Aorta (tissue), 5 donors: ENCODE results near the gene BICRAL. TPM values are rescaled to one million over a fixed set of nuclear protein-coding genes. Genes with fewer than 3 reads are reported as not detected.

ENCODE experiments used
- ATAC-seq: fragments of 200-7000 bp; cut with Tn5 transposase; one replicate; pipeline ENCODE4 v1.9.1; 2022; ENCODE audit warnings: moderate library complexity; ENCODE audit not compliant: low FRiP score
- DNase-seq, 2 donors: peaks; one replicate each; pipeline ENCODE4 v3.0.0-alpha.2; 2020
- H3K27ac ChIP-seq, 2 donors: one replicate each; pipeline ENCODE4 v1.5.1; 2013; ENCODE audit warnings: low read length in 2 of 2, mild to moderate bottlenecking in 2 of 2, moderate library complexity in 2 of 2, control low read depth in 1 of 2, inconsistent platforms in 1 of 2, low read depth in 1 of 2
- H3K27me3 ChIP-seq, 2 donors: one replicate each; pipeline ENCODE4 v1.6.1; 2013; ENCODE audit warnings: control low read depth in 1 of 2, low read length in 1 of 2, mild to moderate bottlenecking in 1 of 2, moderate library complexity in 1 of 2; ENCODE audit not compliant: insufficient read depth in 2 of 2, control insufficient read depth in 1 of 2
- H3K36me3 ChIP-seq, 2 donors: one replicate each; pipeline ENCODE4 v1.6.1; 2013; ENCODE audit warnings: control low read depth in 1 of 2, low read length in 1 of 2, mild to moderate bottlenecking in 1 of 2; ENCODE audit not compliant: insufficient read depth in 2 of 2, control insufficient read depth in 1 of 2
- H3K4me1 ChIP-seq, 2 donors: one replicate each; pipeline ENCODE4 v1.6.1; 2013; ENCODE audit warnings: low read length in 2 of 2, control low read depth in 1 of 2, mild to moderate bottlenecking in 1 of 2, moderate library complexity in 1 of 2; ENCODE audit not compliant: insufficient read depth in 2 of 2, control insufficient read depth in 1 of 2
- H3K4me3 ChIP-seq, 2 donors: one replicate each; pipeline ENCODE4 v1.5.1; 2013; ENCODE audit warnings: low read length in 2 of 2, control low read depth in 1 of 2, mild to moderate bottlenecking in 1 of 2
- H3K9me3 ChIP-seq: one replicate; pipeline ENCODE4 v1.6.1; 2013; ENCODE audit warnings: mild to moderate bottlenecking, low read length; ENCODE audit not compliant: control insufficient read depth
- WGBS, 2 donors: extraction: QIAGEN DNeasy Blood & Tissue Kit; methylation state at CpG; one replicate each; pipeline ENCODE4 v1.1.7; 2013; 5-methylcytosine and 5-hydroxymethylcytosine counted together
- intact Hi-C, 2 donors: fragments of 100-400 bp; cut with DNase I; formaldehyde crosslinking; loops; one replicate each; pipeline versions ENCODE4 v1.14.2 to v1.15.0; 2022
- polyA plus RNA-seq, 2 donors: library from polyadenylated mRNA; stranded (reverse); fragments of 200-250 nt; gene quantifications; one replicate each; pipeline ENCODE4 v1.2.3, GENCODE V29; 2013
- total RNA-seq, 2 donors: library from RNA; stranded (reverse); fragmentation: NEBNext Ultra II Directional; extraction: Animal tissue kit (Norgen Biotek cat#: 25700); gene quantifications; one replicate each; pipeline ENCODE4 v1.2.1, GENCODE V29; 2021
- donor health status: healthy with polysubstance abuse.
- donor health status: Bipolar disorder and iron deficiency.
- donor health status: DM: no; HTN: no; CAD: no.
- donor health status: DM: no; HTN: no; CAD: no.
- donor health status: DM: yes; HTN: yes; CAD: no.

BICRAL gene
- total and polyA plus RNA-seq, 4 donors = 4.8 to 21.1 (median 11.5) TPM

DNA sequence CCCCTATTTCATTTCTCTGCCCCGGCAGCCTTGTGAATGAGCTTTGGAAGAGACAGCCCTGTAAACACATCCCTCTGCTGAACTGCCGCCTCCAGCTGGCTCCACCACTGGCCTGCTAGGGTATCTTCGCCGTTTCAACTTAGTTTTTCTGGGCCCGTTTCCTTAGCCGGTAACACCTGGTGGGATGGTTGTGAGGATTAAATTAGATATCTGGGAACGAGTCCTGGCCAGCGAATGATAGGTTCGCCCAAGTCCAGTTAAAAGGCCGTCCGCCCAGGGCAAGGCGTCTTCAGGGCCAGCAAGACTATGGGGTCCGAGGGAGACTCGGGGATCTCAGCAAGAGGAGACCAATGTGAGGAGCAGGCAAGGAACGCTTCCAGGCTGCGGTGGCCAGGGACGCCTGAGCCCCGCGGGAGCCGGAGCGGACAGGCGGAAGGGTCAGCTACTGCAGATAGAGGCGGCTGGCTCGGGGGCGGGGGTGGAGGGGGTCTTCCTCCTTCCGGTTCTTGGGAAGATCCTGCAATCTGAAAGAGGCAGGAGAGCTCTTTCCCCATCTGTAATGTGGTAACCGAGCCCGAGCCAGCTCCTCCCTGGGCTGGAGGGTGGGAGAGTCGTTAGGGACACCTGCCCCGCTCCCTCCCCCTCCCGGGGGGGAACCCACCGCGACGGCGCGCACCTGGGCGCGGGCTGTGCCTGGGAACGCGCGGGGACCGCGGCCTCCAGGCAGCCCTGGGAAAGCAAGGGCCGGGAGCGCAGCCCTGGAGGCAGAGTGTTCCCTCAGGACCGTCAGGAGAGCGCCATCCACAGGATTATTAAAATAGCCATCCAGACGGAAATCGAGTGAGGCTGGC, 129.5 kb downstream of the BICRAL start:
- 10 to 11% methylated on average over 47 to 49 of the region's 49 CpGs for whole genome bisulfite sequencing, 2 donors
- Histone ChIP-seq H3K4me3 (no peak overlapping the region), H3K36me3 (no peaks in the 10 kb centered on the region), H3K27ac (no peak overlapping the region), H3K9me3 (no peaks in the 10 kb centered on the region), H3K4me1 (no peaks in the 10 kb centered on the region), H3K27me3 (no peaks in the 10 kb centered on the region)
- no peak for ATAC-seq
- intact Hi-C loops = no loop called here
- DNase-seq = no peak

DNA sequence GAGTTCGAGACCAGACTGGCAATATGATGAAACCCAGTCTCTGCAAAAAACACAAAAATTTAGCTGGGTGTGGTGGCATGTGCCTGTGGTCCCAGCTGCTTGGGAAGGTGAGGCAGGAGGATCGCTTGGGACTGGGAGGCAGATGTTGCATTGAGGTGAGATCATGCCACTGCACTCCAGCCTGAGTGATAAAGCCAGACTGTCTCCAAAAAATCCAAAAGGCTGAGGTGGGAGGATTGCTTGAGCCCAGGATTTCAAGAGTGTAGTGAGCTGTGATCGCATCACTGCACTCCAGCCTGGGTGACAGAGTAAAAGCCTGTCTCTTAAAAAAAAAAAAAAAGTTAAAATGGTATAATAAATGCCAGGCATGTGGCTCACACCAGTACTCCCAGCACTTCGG, 132.7 kb downstream of the BICRAL start:
- no peaks in the 10 kb centered on the region for H3K4me1 ChIP-seq
- ATAC-seq (no peak), DNase-seq (no peak)
- 78 to 80% methylated on average over 4 of the region's 4 CpGs for WGBS, 2 donors
- H3K27ac ChIP-seq = no peak overlapping the region
- H3K27me3 ChIP-seq = no peaks in the 10 kb centered on the region
- H3K9me3 ChIP-seq = no peaks in the 10 kb centered on the region
- no peak overlapping the region for H3K4me3 ChIP-seq
- intact Hi-C loops = no loop called here
- no peaks in the 10 kb centered on the region for H3K36me3 ChIP-seq

DNA sequence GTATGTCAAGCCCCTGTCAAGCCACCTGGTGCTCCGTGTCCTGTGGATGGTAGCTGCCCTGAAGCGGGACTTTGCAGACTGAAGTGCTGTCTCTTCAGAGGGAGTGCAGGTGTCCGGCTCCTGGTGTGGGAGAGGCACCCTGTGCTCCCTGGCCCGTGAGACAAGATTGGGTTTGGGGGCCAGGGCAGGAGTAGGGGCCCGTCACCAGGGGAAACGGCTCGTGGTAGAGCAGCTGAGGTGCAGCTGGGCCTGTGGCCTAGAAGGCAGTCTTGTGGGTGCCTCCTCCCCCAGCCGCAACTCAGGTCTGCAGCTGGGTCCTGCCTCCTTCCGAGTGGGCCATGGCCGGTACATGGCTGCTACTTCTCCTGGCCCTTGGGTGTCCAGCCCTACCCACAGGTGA, 133.9 kb downstream of the BICRAL start, which contains the start of gene PTCRA:
PTCRA (plus strand) TSS at position 322 of the 400 bp plus-strand sequence; CDS start at position 339, 17 bp downstream.
- H3K36me3 ChIP-seq = no peaks in the 10 kb centered on the region
- intact Hi-C loops = no loop called here
- no peak for ATAC-seq
- no peaks in the 10 kb centered on the region for H3K27me3 ChIP-seq
- DNase-seq = no peak
- WGBS, 2 donors = 82% methylated on average over 9 to 10 of the region's 10 CpGs
- no peaks in the 10 kb centered on the region for H3K4me1 ChIP-seq
- H3K27ac ChIP-seq = no peak within 1 kb of the TSS
- no peaks in the 10 kb centered on the region for H3K9me3 ChIP-seq
- H3K4me3 ChIP-seq = no peak within 1 kb of the TSS

DNA sequence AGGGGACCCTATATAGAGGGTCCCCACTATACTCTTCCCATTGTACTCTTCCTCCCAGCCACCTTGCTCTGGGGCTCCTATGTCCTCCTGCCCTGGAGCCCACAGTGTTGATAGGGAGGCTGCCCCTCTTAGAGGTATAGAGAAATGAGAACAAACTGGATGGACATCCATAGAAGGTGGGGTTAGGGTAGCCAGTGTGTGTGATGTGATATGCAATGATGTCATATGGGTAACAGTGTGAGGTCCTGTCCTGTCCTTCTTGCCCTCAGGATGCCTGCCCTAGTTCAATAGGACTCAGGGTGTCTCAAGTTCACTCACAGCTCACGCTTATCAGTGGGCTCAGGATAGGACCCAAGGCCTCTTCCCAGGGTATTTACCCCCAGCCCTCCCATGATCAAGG, 134.4 kb downstream of the BICRAL start:
- H3K27ac ChIP-seq = no peak overlapping the region
- no peaks in the 10 kb centered on the region for H3K9me3 ChIP-seq
- H3K27me3 ChIP-seq = no peaks in the 10 kb centered on the region
- no peaks in the 10 kb centered on the region for H3K36me3 ChIP-seq
- WGBS, 2 donors = 88 to 100% methylated on average over 1 of the region's 1 CpG
- no peak overlapping the region for H3K4me3 ChIP-seq
- intact Hi-C loops = no loop called here
- H3K4me1 ChIP-seq = no peaks in the 10 kb centered on the region
- no peak for DNase-seq
- no peak for ATAC-seq

Other genes with a start within 250 kb of the BICRAL start
- gene UBR2, start 218.0 kb upstream of the BICRAL start, total RNA-seq = 10 to 100 TPM; 30.8 to 38.8 TPM
- 10 to 100 TPM in 1 of 2 donors, 1 to 10 TPM in 1; 6.5 to 14.0 TPM for gene UBR2, start 218.0 kb upstream of the BICRAL start, polyA plus RNA-seq
- gene PRPH2, start 59.5 kb upstream of the BICRAL start, total RNA-seq = 1 to 10 TPM; 1.4 to 2.8 TPM
- gene PRPH2, start 59.5 kb upstream of the BICRAL start, polyA plus RNA-seq = under 1 TPM in 1 of 2 donors, not detected in 1; 0.72 TPM
- 10 to 100 TPM; 16.1 to 16.8 TPM for gene TBCC, start 35.9 kb upstream of the BICRAL start, total RNA-seq
- 10 to 100 TPM; 14.4 to 33.1 TPM for gene TBCC, start 35.9 kb upstream of the BICRAL start, polyA plus RNA-seq
- 10 to 100 TPM; 57.8 to 59.0 TPM for gene RPL7L1, start 97.6 kb downstream of the BICRAL start, total RNA-seq
- 10 to 100 TPM; 41.9 to 54.5 TPM for gene RPL7L1, start 97.6 kb downstream of the BICRAL start, polyA plus RNA-seq
- gene PTCRA, start 134.0 kb downstream of the BICRAL start, total RNA-seq = not detected
- gene PTCRA, start 134.0 kb downstream of the BICRAL start, polyA plus RNA-seq = not detected
- 10 to 100 TPM; 28.8 to 50.1 TPM for gene CNPY3, start 147.4 kb downstream of the BICRAL start, total RNA-seq
- gene CNPY3, start 147.4 kb downstream of the BICRAL start, polyA plus RNA-seq = 10 to 100 TPM; 28.3 to 36.1 TPM
- 1 to 10 TPM in 1 of 2 donors, under 1 TPM in 1; 0.88 to 1.2 TPM for gene GNMT, start 178.7 kb downstream of the BICRAL start, total RNA-seq
- 1 to 10 TPM in 1 of 2 donors, not detected in 1; 1.2 TPM for gene GNMT, start 178.7 kb downstream of the BICRAL start, polyA plus RNA-seq
- gene PEX6, start 197.1 kb downstream of the BICRAL start, total RNA-seq = 10 to 100 TPM; 11.7 to 16.1 TPM
- gene PEX6, start 197.1 kb downstream of the BICRAL start, polyA plus RNA-seq = 10 to 100 TPM; 13.8 to 22.0 TPM
- 10 to 100 TPM; 22.9 to 31.7 TPM for gene PPP2R5D, start 202.5 kb downstream of the BICRAL start, total RNA-seq
- gene PPP2R5D, start 202.5 kb downstream of the BICRAL start, polyA plus RNA-seq = 10 to 100 TPM; 20.3 to 31.5 TPM
- gene MEA1, start 231.9 kb downstream of the BICRAL start, total RNA-seq = 10 to 100 TPM; 44.5 to 44.6 TPM
- gene MEA1, start 231.9 kb downstream of the BICRAL start, polyA plus RNA-seq = 100 to 1,000 TPM in 1 of 2 donors, 10 to 100 TPM in 1; 93.5 to 110 TPM
- 10 to 100 TPM; 55.7 to 61.7 TPM for gene KLHDC3, start 232.2 kb downstream of the BICRAL start, total RNA-seq
- 10 to 100 TPM; 74.6 to 95.9 TPM for gene KLHDC3, start 232.2 kb downstream of the BICRAL start, polyA plus RNA-seq
- gene RRP36, start 239.6 kb downstream of the BICRAL start, total RNA-seq = 10 to 100 TPM; 36.7 to 41.1 TPM
- 10 to 100 TPM; 29.6 to 40.5 TPM for gene RRP36, start 239.6 kb downstream of the BICRAL start, polyA plus RNA-seq